Measurements from ENCODE around the gene FMO2. TPM values are rescaled to one million over a fixed set of nuclear protein-coding genes. Genes with fewer than 3 reads are reported as not detected.

FMO2 gene
- total RNA-seq, 1 donor from 2014 or later: not detected

DNA sequence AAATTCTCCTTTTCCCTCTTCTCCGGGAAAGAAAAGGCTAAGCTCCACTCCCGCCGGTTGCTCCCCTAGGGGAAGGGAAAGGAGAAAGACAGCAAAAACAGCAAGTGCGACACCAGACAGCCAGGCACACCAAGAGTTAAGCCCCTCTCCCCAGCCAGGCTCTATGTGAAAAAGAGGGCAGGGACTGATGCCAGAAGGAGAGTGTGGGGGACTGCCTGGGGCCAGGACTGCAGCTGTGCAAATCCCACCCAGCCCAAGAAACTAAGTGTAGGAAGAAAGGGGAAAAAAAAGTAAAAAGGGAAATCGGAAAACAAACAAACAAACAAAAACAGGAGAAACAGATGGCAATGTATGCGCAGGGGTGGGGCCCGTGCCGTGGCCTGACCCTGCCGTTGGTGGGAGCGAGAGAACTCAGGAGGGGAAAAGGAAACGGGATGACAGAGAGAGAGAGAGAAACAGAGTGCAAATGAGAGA lies 35.5 kb downstream of the FMO2 start:
- TF ChIP-seq, protein P1, sequence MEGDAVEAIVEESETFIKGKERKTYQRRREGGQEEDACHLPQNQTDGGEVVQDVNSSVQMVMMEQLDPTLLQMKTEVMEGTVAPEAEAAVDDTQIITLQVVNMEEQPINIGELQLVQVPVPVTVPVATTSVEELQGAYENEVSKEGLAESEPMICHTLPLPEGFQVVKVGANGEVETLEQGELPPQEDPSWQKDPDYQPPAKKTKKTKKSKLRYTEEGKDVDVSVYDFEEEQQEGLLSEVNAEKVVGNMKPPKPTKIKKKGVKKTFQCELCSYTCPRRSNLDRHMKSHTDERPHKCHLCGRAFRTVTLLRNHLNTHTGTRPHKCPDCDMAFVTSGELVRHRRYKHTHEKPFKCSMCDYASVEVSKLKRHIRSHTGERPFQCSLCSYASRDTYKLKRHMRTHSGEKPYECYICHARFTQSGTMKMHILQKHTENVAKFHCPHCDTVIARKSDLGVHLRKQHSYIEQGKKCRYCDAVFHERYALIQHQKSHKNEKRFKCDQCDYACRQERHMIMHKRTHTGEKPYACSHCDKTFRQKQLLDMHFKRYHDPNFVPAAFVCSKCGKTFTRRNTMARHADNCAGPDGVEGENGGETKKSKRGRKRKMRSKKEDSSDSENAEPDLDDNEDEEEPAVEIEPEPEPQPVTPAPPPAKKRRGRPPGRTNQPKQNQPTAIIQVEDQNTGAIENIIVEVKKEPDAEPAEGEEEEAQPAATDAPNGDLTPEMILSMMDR (IDR thresholded peaks at IDR 0.05; ENCODE audit: insufficient read depth, low read depth, low read length): no peak
- TF ChIP-seq EZH2 (IDR thresholded peaks at IDR 0.05; ENCODE audit: insufficient read depth, low read length): no peak
- no peaks in the 10 kb centered on the region for H4K20me1 ChIP-seq (ENCODE audit: insufficient read depth, low read length)
- H3K27me3 ChIP-seq (ENCODE audit: insufficient read depth, low read length): no peaks in the 10 kb centered on the region
- Mint-ChIP-seq H3K9me3 (ENCODE audit: unreplicated experiment) (no peaks in the 10 kb centered on the region), H3K27ac (ENCODE audit: unreplicated experiment) (peak overlapping the region; percentile 99), H3K36me3 (ENCODE audit: low read depth, unreplicated experiment) (no peaks in the 10 kb centered on the region), H3K27me3 (ENCODE audit: low read depth, unreplicated experiment) (no peaks in the 10 kb centered on the region), H3K4me3 (ENCODE audit: unreplicated experiment) (peak overlapping the region; percentile 77), H3K4me1 (ENCODE audit: low read depth, unreplicated experiment) (peaks cover 42% of the 10 kb centered on the region)
- peak overlapping the region; percentile 93 for H3K27ac ChIP-seq (ENCODE audit: low read depth, low read length)
- H3K9ac ChIP-seq (ENCODE audit: low read length): peak overlapping the region; percentile 79
- H3K4me3 ChIP-seq (ENCODE audit: insufficient read depth, low read depth, low read length): peak overlapping the region; percentile 47
- H3K36me3 ChIP-seq (ENCODE audit: insufficient read depth, low read length): no peaks in the 10 kb centered on the region
- no peaks in the 10 kb centered on the region for H3K79me2 ChIP-seq (ENCODE audit: insufficient read depth, low read length)
- H2AFZ ChIP-seq (ENCODE audit: low read depth, low read length): peak overlapping the region; percentile 16
- peaks cover 30% of the 10 kb centered on the region for H3K4me1 ChIP-seq (ENCODE audit: insufficient read depth, low read length)
- FAIRE-seq (no peak), DNase-seq (ENCODE audit: low read depth) (peak; percentile 65)
- H3K9me3 ChIP-seq (ENCODE audit: insufficient read depth, low read depth, low read length): no peaks in the 10 kb centered on the region
- H3K4me2 ChIP-seq (ENCODE audit: low read length): peak overlapping the region; percentile 82

DNA sequence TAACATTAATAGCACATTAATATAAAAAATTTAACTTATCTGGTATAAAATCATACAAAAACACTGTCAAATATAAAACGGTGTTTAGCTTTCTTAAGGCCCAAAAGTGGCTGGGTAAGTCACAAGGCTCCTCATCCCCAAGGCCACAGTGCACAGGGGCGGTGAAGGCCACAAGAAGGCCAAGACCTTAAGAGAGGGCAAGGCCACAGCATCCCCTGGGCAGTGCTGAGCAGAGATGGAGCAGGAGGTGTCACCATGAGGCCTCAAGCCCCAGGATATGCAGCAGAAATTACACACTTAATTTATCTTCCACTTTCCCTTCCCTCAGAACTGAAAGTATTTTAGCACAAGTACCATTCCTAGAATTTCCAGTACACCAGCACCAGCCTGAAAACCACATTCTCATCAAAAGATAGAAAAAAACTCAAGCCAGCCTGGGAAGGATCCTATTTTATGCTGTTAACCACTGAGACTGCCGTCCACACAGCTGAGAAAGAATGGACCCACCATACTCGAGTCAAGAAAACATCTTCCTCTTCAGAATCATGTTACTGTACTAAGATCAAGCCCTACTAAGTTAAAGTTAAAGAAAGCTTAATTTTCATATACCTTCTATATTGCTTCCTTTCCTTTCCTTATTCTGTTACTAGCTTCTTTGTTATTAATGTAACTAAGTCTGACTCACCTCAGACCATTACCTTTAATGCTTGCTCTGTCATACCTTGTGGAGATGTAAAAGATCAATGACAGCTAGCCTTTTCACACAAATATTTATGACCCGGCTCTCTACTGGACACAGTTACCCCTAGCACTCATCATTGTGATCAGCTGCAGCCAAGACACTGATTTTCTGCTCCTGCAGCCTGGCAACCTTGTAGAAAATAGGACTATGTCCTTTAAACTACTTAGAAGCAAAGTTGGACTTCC lies 36.8 kb downstream of the FMO2 start:
- Histone ChIP-seq H3K27ac (ENCODE audit: low read depth, low read length) (peak overlapping the region; percentile 93), H3K27me3 (ENCODE audit: insufficient read depth, low read length) (no peaks in the 10 kb centered on the region), H3K9ac (ENCODE audit: low read length) (no peak overlapping the region), H3K36me3 (ENCODE audit: insufficient read depth, low read length) (no peaks in the 10 kb centered on the region), H3K4me1 (ENCODE audit: insufficient read depth, low read length) (peaks cover 30% of the 10 kb centered on the region), H3K4me2 (ENCODE audit: low read length) (peak overlapping the region; percentile 36), H3K79me2 (ENCODE audit: insufficient read depth, low read length) (no peaks in the 10 kb centered on the region), H4K20me1 (ENCODE audit: insufficient read depth, low read length) (no peaks in the 10 kb centered on the region), H3K4me3 (ENCODE audit: insufficient read depth, low read depth, low read length) (no peak overlapping the region), H2AFZ (ENCODE audit: low read depth, low read length) (peak overlapping the region; percentile 33), H3K9me3 (ENCODE audit: insufficient read depth, low read depth, low read length) (no peaks in the 10 kb centered on the region)
- DNase-seq (ENCODE audit: low read depth): peak; percentile 70
- Mint-ChIP-seq H3K4me3 (ENCODE audit: unreplicated experiment) (no peak overlapping the region), H3K27ac (ENCODE audit: unreplicated experiment) (peak overlapping the region; percentile 77), H3K9me3 (ENCODE audit: unreplicated experiment) (no peaks in the 10 kb centered on the region), H3K27me3 (ENCODE audit: low read depth, unreplicated experiment) (no peaks in the 10 kb centered on the region), H3K36me3 (ENCODE audit: low read depth, unreplicated experiment) (no peaks in the 10 kb centered on the region), H3K4me1 (ENCODE audit: low read depth, unreplicated experiment) (peaks cover 42% of the 10 kb centered on the region)
- FAIRE-seq: peak; percentile 32
- TF ChIP-seq, protein P1 (IDR thresholded peaks at IDR 0.05; ENCODE audit: insufficient read depth, low read depth, low read length): no peak
- TF ChIP-seq EZH2 (IDR thresholded peaks at IDR 0.05; ENCODE audit: insufficient read depth, low read length): no peak
